Stomach (tissue), 9 donors: ENCODE measurements around the gene FRMD4B. TPM values are rescaled to one million over a fixed set of nuclear protein-coding genes. Genes with fewer than 3 reads are reported as not detected.

Experiments used
- DNase-seq, 2 donors: peaks; one replicate each; pipeline versions ENCODE4 v3.0.0 to v3.0.0-alpha.2; 2013 to 2019
- H3K27ac ChIP-seq, 5 donors: fragments of 200-600 bp in 4 of 5; sonication (generic) in 4 of 5; one replicate each; pipeline ENCODE4 v1.5.1; 2013 to 2019; ENCODE audit warnings: mild to moderate bottlenecking in 1 of 5, moderate library complexity in 1 of 5
- H3K27me3 ChIP-seq, 3 donors: fragments of 200-600 bp; sonication (generic); one replicate each; pipeline ENCODE4 v1.5.1; 2017 to 2019; ENCODE audit warnings: mixed run types in 1 of 3
- H3K36me3 ChIP-seq, 4 donors: fragments of 200-600 bp; sonication (generic); 1 replicate in 3 of 4; 2 replicates in 1 of 4; pipeline ENCODE4 v1.5.1; 2016 to 2019
- H3K4me1 ChIP-seq, 4 donors: fragments of 200-600 bp; sonication (generic); one replicate each; pipeline ENCODE4 v1.5.1; 2016 to 2019
- H3K4me3 ChIP-seq, 4 donors: fragments of 200-600 bp; sonication (generic) in 3 of 4; one replicate each; pipeline ENCODE4 v1.5.1; 2016 to 2019; ENCODE audit warnings: mild to moderate bottlenecking in 1 of 4
- H3K9me3 ChIP-seq, 4 donors: fragments of 200-600 bp; sonication (generic); one replicate each; pipeline ENCODE4 v1.5.1; 2016 to 2019
- CTCF ChIP-seq, 7 experiments: fragments of 450-650 bp in 4 of 7; fragments of 200-600 bp in 3 of 7; sonication (generic) in 3 of 7; IDR thresholded peaks; one replicate each; pipeline ENCODE4 v1.5.1; 2016 to 2019; ENCODE audit warnings: antibody characterized with exemption in 7 of 7, control low read depth in 2 of 7, mild to moderate bottlenecking in 1 of 7
- EP300 ChIP-seq: sonication (generic); formaldehyde crosslinking; IDR thresholded peaks from one replicate; pipeline ENCODE4 v1.6.1; 2017; ENCODE audit warnings: antibody characterized with exemption
- POLR2A ChIP-seq, 4 donors: fragments of 450-650 bp; IDR thresholded peaks; one replicate each; pipeline ENCODE4 v1.6.1; 2016; ENCODE audit warnings: antibody characterized with exemption in 4 of 4, control low read depth in 2 of 4, mild to moderate bottlenecking in 1 of 4, moderate library complexity in 1 of 4
- POLR2AphosphoS5 ChIP-seq, 3 donors: sonication (generic); formaldehyde crosslinking; IDR thresholded peaks; one replicate each; pipeline ENCODE4 v1.6.1; 2016; ENCODE audit warnings: antibody characterized with exemption in 3 of 3
- WGBS, 5 donors: extraction: QIAGEN DNeasy Blood & Tissue Kit in 3 of 5; methylation state at CpG; one replicate each; pipeline versions ENCODE4 v1.1.5 to v1.1.7; 2013 to 2018; 5-methylcytosine and 5-hydroxymethylcytosine counted together
- intact Hi-C: fragments of 100-400 bp; cut with DNase I; formaldehyde crosslinking; loops from one replicate; pipeline ENCODE4 v1.15.1; 2023; ENCODE audit warnings: low total_unique reads
- polyA plus RNA-seq, 3 donors: library from polyadenylated mRNA; stranded (reverse); fragments of 200-250 nt; gene quantifications; one replicate each; pipeline ENCODE4 v1.2.3, GENCODE V29; 2013
- total RNA-seq, 5 donors: library from RNA; depleted of rRNA; stranded (reverse); fragments of >200 nt; gene quantifications; one replicate each; pipeline versions ENCODE4 v1.1.0 to v1.2.3, GENCODE V29; 2014 to 2016
- donor health status: healthy with polysubstance abuse.
- donor health status: Bipolar disorder and iron deficiency.
- donor health status: healthy.

The FRMD4B gene
- total and polyA plus RNA-seq, 8 donors: 5.2 to 35.6 (median 21.0) TPM

GRCh38 chr3:69248436-69248835 is 137.5 kb downstream of the FRMD4B start:
- Histone ChIP-seq H3K9me3 (no peaks in the 10 kb centered on the region), H3K4me1 (peaks cover 0 to 3% (median under 1%) of the 10 kb centered on the region in 4 donors), H3K4me3 (no peak overlapping the region), H3K27ac (no peak overlapping the region), H3K36me3 (no peaks in the 10 kb centered on the region), H3K27me3 (no peaks in the 10 kb centered on the region)
- 28 to 54% (median 43%) methylated on average over 8 of the region's 8 CpGs for WGBS, 5 donors
- peak in 1 of 2 donors; percentile 52 for DNase-seq
- TF ChIP-seq POLR2A (IDR thresholded peaks at IDR 0.05): no peak
- TF ChIP-seq POLR2AphosphoS5 (IDR thresholded peaks at IDR 0.05): no peak
- TF ChIP-seq EP300: no peak
- TF ChIP-seq CTCF (IDR thresholded peaks at IDR 0.05): no peak
- intact Hi-C loops: no loop called here

- H3K27me3 ChIP-seq: no peaks in the 10 kb centered on the region
- H3K27ac ChIP-seq: no peak overlapping the region
- no peaks in the 10 kb centered on the region for H3K36me3 ChIP-seq
- 92 to 96% (median 95%) methylated on average over 7 of the region's 7 CpGs for WGBS, 5 donors
- no peak for DNase-seq
- H3K9me3 ChIP-seq: no peaks in the 10 kb centered on the region
- intact Hi-C loops: no loop called here
- H3K4me3 ChIP-seq: no peak overlapping the region
- H3K4me1 ChIP-seq: peaks cover 0 to 9% (median 7%) of the 10 kb centered on the region in 4 donors
- TF ChIP-seq EP300 (no peak), POLR2A (IDR thresholded peaks at IDR 0.05) (no peak), POLR2AphosphoS5 (IDR thresholded peaks at IDR 0.05) (no peak), CTCF (IDR thresholded peaks at IDR 0.05) (no peak)
These were observed 139.3 kb downstream of the FRMD4B start for GRCh38 chr3:69246612-69247011.

GRCh38 chr3:69244039-69244438 is 141.8 kb downstream of the FRMD4B start:
- 93 to 98% (median 96%) methylated on average over 2 of the region's 2 CpGs for WGBS, 5 donors
- Histone ChIP-seq H3K4me1 (peaks cover 3 to 21% (median 10%) of the 10 kb centered on the region in 4 donors), H3K9me3 (no peaks in the 10 kb centered on the region), H3K36me3 (no peaks in the 10 kb centered on the region), H3K27ac (no peak overlapping the region), H3K27me3 (no peaks in the 10 kb centered on the region), H3K4me3 (no peak overlapping the region)
- intact Hi-C loops: no loop called here
- no peak for DNase-seq
- TF ChIP-seq POLR2A (IDR thresholded peaks at IDR 0.05) (no peak), POLR2AphosphoS5 (IDR thresholded peaks at IDR 0.05) (no peak), CTCF (IDR thresholded peaks at IDR 0.05) (no peak), EP300 (no peak)

GRCh38 chr3:69241769-69242168 is 144.1 kb downstream of the FRMD4B start:
- intact Hi-C loops: no loop called here

More at GRCh38 chr3:69241769-69242168, 144.1 kb downstream of the FRMD4B start:
- DNase-seq: no peak
- Histone ChIP-seq H3K9me3 (no peaks in the 10 kb centered on the region), H3K27me3 (no peaks in the 10 kb centered on the region), H3K4me3 (no peak overlapping the region), H3K36me3 (no peaks in the 10 kb centered on the region), H3K27ac (no peak overlapping the region), H3K4me1 (peaks cover 6 to 32% (median 17%) of the 10 kb centered on the region in 4 donors)
- TF ChIP-seq POLR2AphosphoS5 (IDR thresholded peaks at IDR 0.05) (no peak), EP300 (no peak), CTCF (IDR thresholded peaks at IDR 0.05) (no peak), POLR2A (IDR thresholded peaks at IDR 0.05) (no peak)
- 91 to 98% (median 95%) methylated on average over 4 of the region's 4 CpGs for WGBS, 5 donors
